22Rv1 (cell line): ENCODE data around the gene VASN.

ENCODE experiments used
- H3K27ac ChIP-seq: fragments of 450-650 bp; 2 replicates; pipeline ENCODE4 v1.5.1; 2017
- CTCF ChIP-seq: fragments of 450-650 bp; IDR thresholded peaks from 2 replicates; pipeline ENCODE4 v1.5.1; 2017; ENCODE audit warnings: mild to moderate bottlenecking
- ZFX ChIP-seq: fragments of 450-650 bp; IDR thresholded peaks from 2 replicates; pipeline ENCODE4 v1.6.1; 2017; ENCODE audit warnings: antibody characterized with exemption, borderline replicate concordance

Gene VASN

GRCh38 chr16:4359914-4360313, 11.7 kb upstream of the VASN start:
- H3K27ac ChIP-seq = no peak overlapping the region

DNA sequence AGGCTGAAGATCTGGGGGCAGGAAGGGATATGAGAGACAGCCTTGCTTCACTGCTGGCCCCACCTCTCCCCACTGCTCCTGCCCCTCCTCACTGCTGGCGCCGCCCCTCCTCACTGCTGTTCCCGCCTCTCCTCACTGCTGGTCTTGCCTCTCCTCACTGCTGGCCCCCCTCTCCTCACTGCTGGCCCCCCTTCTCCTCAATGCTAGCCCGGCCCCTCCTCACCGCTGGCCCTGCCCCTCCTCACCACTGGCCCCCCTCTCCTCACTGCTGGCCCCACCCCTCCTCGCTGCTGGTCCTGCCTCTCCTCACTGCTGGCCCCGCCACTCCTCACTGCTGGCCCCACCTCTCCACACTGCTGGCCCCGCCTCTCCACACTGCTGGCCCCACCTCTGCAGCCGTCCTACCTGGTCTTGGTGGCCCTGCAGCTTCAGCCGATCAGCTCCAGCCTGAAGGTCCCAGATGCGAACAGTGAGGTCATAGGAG, 11.1 kb upstream of the VASN start:
- H3K27ac ChIP-seq = no peak overlapping the region
- no peak for TF ChIP-seq CTCF

More at GRCh38 chr16:4359914-4360313, 11.7 kb upstream of the VASN start:
- TF ChIP-seq ZFX (no peak), CTCF (no peak)

DNA sequence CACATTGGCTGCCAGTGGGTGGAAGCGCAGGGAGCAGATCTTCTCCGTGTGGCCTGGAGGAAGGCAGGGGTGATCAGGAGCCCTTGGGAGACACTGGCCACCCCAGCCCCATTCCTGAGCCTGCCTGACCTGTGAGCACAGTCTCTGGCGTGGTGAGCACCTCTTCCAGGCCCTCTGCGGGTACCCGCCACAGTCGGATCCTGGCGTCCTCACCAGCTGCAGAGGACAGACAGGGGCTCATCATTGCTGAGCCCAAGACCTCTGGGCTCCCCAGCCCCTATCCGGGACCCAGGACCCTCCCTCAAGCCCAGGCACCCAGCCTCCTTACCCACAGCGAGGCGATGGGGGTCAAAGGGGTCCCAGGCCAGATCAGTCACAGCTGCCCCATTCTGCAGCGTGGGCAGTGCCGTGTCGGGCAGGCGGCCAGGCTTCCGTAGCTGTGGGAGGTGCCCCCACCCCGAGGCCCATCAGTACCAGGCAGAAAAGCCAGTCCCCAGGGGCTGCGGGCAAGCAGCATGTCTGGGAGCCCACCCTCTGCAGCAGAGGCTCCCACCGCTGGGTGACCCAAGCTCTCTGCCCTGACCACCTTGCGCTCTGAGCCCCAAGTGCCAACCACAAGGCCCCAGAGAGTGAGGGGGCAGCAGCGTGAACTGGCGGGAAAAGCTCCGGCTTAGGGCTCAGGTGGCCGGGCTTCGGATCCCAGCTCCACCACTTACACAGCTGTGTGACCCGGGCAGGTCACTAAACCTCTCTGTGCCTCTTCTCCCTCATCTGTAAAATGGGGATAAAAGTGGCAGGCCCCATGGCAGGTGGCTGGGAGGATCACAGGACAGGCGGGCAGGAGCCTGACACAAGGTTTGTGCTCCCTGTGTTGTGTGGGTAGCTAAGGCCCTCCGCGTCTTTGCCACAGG, 10.4 kb upstream of the VASN start:
- H3K27ac ChIP-seq = no peak overlapping the region
- no peak for TF ChIP-seq ZFX

GRCh38 chr16:4361944-4362311, 9.7 kb upstream of the VASN start:
- no peak overlapping the region for H3K27ac ChIP-seq
- TF ChIP-seq CTCF (no peak), ZFX (no peak)

- H3K27ac ChIP-seq = no peak overlapping the region
- TF ChIP-seq CTCF (no peak), ZFX (no peak)
These were observed 9.0 kb upstream of the VASN start for GRCh38 chr16:4362476-4363135.

DNA sequence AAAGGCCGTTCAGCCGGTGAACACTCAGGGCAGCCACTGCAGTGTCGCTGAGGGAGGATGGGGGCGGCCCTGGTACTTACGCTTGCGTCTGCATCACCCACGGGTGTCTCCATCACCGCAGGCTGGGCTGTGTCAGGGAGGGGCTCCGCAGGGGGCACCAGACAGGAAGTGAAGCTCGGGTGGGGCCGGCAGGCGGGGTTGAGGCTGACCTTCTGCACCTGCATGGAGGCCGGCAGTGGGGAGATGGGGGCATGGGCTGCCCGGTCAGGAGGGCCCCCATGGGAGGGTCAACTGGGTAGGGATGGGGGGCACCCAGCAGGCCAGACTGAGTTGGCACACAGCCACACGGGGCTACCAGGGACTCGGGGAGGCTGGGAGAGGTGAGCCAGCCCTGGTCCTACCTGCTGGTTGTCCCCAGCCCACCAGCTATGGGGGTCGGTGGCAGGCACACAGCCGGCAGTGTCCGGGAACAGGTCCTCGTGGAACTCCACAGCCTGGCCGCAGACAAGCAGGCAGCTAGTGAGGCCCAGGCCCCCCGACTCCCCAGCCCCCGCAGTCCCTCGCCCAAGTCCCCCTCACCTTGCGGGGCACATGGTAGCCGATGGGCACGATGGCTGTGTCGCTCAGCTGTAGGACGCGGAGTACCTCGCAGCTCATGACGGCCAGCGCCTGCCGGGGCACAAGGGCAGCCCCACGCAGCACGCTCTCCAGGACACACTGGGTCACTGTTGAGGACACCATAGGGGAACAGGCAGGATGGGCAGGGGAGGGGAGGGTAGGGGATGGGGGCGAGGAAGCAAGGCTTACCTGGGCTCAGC, 7.2 kb upstream of the VASN start:
- TF ChIP-seq CTCF (no peak), ZFX (no peak)
- no peak overlapping the region for H3K27ac ChIP-seq

DNA sequence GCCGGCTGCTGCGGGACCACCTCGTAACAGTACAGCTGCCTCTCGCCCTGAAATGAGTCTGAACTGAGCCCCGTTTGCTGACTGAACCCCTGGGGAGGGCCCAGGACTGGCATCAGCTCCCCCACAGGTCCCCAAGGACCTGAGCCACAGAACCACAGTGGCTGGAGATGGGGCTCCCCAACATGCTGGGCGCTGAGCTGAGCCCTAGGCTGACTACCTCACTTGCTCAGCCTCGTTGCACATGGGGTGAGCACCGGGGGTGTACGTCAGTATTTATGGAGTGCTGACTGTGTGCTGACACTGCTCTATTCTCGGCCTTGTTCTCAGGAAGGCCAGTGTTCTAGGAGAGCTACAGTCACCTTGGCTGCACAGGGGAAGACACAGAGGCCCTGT, 6.6 kb upstream of the VASN start:
- H3K27ac ChIP-seq = no peak overlapping the region
- no peak for TF ChIP-seq ZFX
- TF ChIP-seq CTCF = no peak
